ENCODE measurements around the gene TPO.
"Not testable (repeated sequence)": the region's sequence is repeated elsewhere in the genome, so short reads cannot be mapped to it uniquely, and the experiment has no call there.

The TPO gene

DNA sequence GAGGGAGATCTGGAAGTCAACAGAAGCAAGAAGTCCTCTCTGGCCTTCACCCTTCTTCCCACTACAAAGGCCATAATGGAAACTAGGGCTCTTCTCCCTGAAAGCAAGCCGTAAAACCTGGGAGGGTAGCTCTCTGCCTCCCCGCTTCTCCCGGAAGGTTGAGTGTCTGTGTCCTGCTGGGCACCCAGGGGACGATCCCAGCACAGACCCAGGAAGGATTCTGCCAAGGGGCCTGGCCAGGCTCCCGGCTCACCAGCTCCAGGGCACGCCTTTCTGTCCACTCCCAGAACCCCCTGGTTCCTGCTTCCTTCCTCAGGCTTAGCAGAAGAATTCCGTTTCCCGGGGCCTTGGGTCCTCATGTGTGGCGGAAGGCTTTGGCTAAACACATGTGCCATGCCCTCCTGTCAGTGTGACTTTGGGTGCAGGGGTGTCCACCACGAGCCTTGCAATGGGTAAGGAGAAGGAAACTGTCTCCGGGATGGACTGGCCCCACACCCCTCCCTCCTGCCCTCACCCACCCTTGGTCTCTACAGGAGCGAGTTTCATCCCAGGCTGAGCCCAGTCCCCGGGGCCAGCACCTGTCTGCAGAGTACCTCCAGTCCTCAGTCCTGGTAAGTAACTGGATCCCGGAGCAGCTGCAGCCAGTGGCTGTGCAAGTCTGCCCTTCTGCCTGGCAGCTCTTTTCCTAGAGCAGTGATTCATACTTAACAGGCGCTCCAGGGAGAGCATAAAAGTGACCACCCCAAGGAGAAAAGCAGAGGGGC is 135.8 kb downstream of the TPO start:
- no peak overlapping the region for H3K4me3 ChIP-seq (ENCODE audit: low read depth, low read length)

DNA sequence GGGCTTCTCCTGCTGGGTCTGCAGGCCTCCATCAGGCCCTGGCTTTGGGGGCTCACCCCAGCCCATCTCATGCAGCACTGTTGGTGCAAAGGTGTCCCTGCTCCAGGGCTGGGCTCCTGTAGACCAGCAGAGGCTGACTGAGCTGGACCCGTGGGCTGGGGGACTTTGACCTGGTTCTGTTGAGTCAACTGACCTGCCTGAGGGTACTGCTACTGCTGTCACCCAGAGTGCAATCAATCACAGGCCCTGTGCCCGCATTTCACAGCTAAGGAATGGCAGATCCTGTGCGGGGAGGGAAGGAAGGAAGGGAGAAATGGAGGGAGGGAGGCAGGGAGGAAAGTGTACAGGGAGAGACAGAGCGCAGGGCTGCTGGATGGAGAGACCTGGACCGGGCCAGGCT is 136.8 kb downstream of the TPO start:
- H3K4me3 ChIP-seq (ENCODE audit: low read depth, low read length), result no peak overlapping the region

DNA sequence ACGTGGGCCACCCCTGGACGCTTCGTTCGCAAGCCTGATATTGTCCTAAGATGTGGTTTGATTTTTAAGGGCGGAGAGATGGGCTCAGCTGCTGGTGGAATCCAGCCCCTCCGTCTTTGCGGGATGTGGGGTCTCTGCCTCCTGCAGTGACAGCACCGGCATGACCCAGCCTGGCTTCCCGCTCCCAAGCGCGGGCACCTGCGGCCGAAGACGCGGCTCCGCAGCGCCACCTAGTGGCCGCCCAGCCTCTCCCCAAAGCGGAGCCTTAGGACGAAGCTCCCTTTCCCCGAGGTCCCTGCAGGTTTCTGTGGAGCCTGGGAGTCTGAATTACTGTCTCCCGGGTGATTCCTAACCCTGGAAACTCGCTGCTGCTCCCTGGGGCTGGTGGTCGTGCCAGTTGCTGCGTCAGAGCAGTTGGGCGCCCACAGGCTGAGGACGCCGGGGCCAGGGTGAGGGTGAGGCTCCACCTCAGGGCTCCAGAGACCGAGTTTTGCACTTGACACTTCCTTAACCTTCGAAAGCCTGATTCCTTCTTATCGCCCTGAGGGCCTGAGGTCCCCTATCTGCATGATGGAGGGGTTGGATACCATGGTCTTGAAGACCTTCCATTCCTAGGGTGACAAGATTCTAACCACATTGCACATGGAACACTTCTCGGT is 137.5 kb downstream of the TPO start:
- H3K4me3 ChIP-seq (ENCODE audit: low read depth, low read length), result no peak overlapping the region

DNA sequence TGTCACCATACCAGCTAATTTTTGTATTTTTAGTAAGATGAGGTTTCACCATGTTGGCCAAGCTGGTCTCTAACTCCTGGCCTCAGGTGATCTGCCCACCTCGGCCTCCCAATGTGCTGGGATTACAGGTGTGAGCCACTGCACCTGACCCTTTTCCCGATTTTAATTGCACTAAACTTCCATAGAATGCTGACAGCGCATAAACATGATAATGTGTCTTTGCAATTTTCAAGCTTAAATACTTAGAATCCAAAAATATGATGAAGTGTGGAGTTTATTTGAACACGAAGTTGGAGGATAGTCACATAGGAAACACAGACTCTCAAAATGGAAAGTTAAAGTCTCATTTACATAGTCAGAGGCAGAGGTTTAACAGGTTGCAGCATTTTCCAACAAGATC is 138.6 kb downstream of the TPO start:
- H3K4me3 ChIP-seq (ENCODE audit: low read depth, low read length), result no peak overlapping the region

DNA sequence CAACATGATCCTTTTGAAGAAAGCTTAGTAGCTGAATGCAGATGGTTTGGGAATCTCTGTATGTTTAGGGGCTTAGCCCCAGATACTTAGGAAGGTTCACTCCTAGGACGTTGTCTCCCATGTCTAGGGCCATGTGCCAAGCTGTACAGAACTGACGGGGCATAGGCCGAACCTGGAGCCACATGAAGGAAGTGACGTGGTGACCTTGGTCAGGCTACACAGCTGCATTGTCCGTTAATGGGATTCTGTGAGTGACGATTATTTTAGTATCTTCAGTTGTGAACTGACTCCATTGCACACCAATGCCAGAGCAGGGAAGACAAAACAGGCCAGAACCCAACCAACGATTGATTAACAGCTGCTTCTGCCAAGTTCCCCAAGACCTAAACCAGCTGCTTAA is 139.3 kb downstream of the TPO start:
- H3K4me3 ChIP-seq (ENCODE audit: low read depth, low read length), result no peak overlapping the region

DNA sequence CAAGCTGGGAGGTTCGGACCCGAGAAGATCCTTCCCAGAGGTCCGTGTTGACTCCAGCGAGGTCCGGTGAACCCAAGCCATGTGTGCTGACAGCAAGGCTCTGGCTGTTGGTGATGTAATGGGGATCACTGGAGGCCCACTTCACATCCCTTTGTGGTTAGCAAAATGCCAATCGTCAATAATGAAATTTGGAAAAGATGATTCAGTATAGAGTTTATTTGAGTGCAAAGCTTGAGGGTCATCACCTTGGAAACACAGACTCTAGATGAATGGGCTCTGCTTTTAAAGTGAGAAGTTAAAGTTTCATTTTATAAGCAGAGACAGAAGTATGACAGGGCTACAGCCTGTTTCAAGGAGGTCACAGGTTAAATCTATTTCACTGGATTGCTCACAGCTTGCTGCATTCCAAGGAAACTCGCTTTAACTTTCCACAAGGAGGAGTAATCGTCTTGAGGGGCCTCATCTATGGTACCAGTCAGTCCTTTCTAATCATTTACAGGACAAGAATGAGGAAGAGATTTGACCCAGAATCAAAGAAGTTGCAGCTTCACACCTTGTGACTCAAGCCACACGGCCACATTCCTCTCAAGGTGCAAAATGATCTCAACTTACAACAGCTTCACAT is 140.5 kb downstream of the TPO start:
- no peak overlapping the region for H3K4me3 ChIP-seq (ENCODE audit: low read depth, low read length)

DNA sequence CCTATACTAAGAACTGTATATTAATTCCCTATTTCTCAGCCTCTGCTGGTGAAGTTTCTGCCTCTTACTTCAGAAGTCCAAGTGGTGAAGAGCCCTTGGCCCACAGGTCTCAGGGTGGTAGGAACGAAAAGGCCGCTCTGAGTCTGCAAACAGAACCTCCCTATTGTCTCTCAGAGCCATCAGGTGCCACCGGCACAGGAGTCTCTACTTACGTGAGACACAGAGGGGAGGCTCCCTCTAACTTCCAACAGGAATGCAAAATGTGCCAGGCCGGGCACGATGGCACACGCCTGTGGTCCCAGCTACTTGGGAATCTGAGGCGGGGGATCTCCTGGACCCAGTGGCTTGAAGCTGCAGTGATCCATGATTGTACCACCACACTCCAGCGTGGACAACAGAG is 143.0 kb downstream of the TPO start:
- H3K4me3 ChIP-seq (ENCODE audit: low read depth, low read length), result no peak overlapping the region

DNA sequence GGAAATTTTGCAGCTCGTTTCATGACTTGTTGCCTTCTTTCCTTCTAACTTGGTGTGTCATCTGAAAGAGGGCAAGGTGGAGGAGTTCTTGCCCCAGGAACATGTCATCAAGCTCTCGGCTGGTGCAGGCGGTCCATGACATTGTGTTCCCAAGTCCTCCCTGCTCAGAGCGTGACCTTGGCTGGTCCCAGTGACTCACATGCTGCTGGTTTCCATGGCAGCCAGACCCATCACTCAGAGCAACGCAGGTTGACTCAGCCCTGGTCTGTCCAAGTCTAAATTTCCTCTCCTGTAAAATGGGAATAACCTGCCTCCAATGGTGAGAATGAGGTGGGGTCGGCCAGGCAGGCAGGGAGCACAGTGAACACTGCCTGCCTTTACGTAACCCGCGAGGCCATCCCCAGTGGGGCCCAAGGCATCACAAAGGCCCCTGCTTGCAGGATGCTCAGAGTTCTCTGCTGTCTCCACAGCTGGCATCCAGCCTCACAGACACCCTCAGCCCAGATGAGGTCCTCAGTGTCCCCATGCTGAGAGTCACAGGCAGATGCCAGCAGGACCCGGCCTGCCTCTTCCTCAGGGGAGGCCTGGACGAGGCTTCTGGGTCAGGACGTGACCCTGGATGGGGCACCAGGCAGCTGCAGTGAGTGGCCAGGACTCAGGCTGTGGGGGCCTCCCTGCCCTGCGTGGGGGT is 143.7 kb downstream of the TPO start:
- H3K4me3 ChIP-seq (ENCODE audit: low read depth, low read length), result no peak overlapping the region

DNA sequence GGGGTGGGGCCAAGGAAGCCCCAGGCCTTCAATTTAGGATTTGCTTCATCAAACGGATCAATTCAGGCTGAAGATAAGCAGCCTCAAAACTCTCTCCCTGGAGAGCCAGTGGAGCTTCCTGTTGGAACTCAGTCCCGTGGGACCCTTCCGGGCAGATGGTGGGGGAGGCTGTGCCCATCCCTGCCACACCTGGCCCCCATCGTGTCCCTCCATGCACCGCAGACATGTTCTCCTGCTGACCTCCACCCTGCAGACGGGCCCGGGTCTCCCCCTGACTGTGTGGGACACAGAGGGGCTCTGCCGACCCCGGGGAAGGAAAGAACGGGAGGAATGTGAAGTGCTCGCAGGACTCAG is 144.2 kb downstream of the TPO start:
- H3K4me3 ChIP-seq (ENCODE audit: low read depth, low read length), result no peak overlapping the region

DNA sequence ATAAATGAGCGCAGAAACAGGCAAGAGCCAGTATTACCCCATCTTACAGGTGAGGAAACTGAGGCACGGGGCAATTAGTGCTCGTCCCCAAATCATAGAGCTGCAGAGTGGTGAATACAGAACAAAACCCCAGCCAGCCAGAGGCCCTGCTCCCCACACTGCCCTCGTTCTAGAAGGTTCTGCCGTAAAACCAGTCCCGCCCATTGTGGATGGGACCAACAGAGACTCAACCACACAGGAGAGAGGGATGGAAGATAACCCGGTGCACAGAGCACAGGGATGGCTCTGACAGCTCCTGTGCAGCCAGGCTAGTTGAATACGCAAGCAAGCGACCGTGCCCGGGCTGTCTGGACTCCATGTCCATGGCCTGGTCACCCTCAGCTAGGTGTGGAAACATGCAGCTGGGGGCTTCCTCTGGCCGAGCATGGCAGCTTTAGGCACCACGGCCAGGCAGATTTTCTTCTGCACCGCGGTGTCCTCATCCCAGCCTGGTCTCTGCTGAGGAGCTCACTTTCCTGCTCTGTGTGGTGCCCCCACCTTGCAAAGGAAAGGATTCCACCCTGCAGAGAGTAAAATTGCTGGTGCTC is 146.4 kb downstream of the TPO start:
- H3K4me3 ChIP-seq (ENCODE audit: low read depth, low read length), result no peak overlapping the region

DNA sequence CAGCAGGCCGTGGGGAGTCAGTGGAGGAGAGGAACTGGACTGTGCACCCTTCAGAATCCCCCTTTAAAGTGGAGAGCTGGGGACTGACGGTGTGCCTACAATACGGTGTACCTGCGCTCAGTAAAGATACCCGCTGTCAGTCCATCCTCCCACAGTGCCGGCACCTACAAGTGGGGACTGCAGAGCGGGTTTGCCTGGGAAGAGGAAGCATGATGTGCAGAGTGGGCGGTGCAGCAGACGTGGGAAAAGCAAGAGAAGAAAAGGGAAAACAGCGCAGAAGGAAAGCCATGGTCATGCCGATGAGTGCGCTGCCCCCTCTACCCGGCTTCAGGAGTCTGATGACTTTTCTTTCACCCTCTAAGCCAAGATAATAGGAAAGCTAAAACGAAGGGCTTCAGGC is 148.0 kb downstream of the TPO start:
- no peak overlapping the region for H3K4me3 ChIP-seq (ENCODE audit: low read depth, low read length)

DNA sequence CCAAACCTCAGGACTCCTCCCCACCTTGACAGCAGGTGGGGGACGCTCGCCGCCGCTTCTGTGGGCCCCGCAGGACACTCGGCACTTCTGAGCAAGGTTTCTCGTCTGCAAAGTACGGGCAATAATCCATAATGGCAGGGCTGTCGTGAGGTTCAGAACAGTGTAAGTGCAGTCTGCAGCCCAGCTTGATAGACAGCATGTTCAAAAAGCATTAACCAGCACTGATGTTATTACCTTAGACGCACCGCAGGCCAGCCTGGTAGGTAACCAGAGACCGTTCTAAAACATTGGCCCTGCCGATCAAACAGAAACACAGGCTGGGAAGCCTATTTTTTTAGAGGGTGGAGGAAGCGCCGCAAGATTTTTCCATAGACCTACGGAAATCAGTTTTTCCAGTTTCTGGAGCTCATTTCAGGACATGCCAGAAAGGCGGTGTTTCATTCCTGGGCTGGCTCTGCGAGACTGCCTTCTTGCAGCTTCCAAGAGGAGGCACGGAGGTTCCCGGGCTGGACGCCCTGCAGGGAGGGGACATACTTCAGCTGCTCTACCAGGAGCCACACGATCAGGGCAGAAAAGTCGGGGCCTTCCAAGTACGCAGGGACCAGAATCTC is 148.7 kb downstream of the TPO start:
- no peak overlapping the region for H3K4me3 ChIP-seq (ENCODE audit: low read depth, low read length)

DNA sequence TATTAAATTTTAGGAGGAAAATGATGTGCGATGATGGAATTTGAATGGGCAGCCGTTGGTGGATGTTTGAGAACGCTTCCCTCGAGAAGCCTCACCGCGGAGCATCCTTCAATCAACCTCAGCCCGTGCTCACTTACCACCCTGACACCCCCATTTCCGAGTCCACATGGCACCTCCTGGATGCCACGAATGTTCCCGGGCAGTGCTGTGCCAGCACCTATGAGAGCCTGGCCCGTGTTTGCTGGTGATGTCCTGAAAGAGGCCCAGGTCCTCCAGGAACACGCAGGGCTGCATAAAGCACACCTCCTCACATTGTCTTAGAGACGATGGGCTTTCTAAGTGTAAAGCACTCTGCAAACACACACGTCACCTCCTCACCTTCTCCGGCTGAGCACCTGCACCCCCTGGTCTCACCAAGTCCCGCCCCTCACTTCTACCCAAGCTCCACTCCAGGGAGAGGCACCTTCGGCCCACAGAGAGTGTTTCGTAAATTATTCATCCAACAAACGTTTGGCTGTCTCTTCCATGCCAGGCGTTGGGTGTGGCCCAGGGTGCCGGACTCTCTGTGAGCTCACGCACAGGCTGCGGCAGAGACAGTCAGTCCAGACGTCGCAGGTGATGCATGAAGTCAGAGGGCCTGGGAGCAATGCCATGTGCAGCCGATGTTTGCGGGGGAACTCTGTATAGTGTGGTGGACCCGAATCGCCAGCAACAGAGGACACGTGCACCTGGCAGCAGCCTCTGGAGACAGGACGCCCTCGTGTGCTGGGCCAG is 150.0 kb downstream of the TPO start:
- no peak overlapping the region for H3K4me3 ChIP-seq (ENCODE audit: low read depth, low read length)

DNA sequence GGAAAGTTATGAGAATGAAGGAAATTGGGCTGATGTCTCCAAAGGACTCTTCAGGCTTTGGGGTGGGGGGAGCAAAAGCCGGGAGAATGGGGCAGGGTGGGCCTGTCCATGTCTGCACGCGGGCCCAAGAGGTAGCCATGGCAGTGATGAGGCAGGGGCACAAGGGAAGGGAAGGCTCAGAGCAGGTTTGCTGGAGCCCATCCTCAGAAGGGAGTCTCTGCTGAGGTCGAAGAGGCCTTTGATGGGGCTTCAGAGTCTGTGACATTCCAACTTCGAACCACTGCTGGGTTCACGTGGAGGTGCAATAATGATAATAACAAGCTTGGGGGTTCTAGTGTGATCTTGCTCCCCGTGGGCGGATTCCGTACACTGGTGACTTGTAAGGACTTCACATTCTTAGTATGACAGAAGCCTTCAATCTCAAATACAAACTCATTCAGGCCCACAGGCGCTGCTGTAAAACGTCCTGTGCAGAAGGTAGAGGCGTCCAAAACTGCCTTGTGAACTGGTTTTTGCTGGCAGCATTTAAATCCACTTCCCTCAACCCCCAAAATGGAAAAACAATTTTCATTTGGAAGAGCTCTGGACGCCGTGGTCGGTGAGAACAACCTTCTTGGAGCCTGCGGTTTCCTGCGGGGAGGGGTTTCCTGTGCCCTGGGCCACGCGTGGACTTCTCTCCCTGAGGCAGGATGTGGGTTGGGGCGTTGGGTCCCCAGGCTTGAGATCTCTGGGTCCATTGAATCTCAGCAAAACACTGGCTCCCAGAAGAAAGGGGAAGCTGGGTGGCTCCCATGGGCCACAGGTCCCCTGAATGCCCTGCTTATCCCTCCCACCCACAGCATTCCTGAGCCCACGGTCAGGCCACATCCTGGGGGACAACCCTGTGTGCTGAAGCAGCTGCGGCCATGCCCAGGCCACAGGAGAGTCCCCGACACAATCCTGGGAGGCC is 151.0 kb downstream of the TPO start:
- no peak overlapping the region for H3K4me3 ChIP-seq (ENCODE audit: low read depth, low read length)

DNA sequence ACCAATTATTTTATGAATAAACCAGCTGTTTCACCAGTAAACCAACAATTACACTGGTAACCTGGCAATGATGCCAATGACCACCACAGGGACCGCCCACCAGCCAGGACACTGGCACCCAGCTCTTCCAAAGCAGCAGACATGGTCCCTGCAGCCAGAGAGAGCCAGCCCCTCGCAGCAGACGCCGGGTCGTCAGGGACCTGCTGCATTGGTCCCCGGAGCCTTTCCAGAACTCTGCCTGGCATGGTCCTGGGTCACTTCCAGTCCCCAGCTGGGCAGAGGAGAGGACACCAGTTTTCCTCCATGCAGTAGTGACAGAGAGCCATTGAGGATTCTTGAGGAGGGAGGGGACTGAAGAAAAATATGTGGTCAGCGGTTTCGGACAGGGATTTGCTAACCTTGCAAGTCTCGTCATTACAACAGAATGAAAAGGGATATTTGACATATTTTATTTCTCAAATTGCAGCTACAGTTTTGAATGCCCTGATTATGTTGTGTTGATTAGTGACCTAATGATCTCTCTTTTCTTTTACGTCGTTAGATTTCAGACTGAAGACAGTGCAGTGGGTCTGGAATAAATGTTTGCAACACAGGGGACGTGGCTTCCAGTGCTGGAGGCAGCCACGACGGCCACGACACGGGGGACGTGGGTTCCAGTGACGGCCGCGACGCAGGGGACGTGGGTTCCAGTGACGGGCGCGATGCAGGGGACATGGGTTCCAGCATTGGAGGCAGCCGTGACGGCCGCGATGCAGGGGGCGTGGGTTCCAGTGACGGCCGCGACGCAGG is 154.5 kb downstream of the TPO start:
- no peak overlapping the region for H3K4me3 ChIP-seq (ENCODE audit: low read depth, low read length)

DNA sequence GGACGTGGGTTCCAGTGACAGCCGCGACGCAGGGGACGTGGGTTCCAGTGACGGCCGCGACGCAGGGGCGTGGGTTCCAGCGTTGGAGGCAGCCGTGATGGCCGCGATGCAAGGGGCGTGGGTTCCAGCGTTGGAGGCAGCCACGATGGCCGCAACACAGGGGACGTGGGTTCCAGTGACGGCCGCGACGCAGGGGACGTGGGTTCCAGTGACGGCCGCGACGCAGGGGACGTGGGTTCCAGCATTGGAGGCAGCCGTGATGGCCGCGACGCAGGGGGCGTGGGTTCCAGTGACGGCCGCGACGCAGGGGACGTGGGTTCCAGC is 155.0 kb downstream of the TPO start:
- H3K4me3 ChIP-seq (ENCODE audit: low read depth, low read length), result not testable (repeated sequence)

DNA sequence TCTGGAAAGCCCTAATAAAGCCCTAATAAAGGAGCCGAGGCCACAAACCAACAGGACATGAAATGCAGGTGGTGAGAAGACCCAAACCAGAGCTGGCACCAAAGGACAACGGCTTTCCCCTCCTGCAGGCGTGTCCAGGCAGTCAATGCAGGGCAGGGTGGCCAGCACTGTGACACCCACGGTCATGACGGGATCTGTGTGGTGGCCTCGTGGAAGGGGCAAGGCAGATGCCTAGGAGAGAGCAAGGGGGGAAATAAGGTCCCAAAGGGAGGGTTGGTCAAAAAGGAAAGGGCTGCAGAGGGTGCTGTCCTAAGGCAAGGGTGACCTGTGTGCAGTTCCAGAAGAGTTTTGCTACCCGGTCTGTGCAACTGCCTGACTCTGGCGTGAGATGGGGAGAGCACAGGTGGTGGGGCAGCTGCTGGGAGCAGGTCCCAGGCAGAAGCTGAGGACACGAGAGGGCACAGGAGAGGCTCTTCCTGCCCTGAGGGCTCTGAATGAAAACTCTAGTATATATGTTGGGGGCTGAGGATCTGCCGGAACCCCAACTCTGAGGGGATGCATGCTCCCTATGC is 156.7 kb downstream of the TPO start:
- H3K4me3 ChIP-seq (ENCODE audit: low read depth, low read length), result no peak overlapping the region
